Body of pancreas (tissue), 4 donors: ENCODE results near the gene CNNM4. TPM values are rescaled to one million over a fixed set of nuclear protein-coding genes. Genes with fewer than 3 reads are reported as not detected.

Experiments
- ATAC-seq: fragments of 150-250 bp; one replicate; pipeline ENCODE4 v1.9.1; 2016
- DNase-seq, 4 donors: peaks; one replicate each; pipeline ENCODE4 v3.0.0-alpha.2; 2019
- H3K27ac ChIP-seq, 4 donors: fragments of 200-600 bp; sonication (generic); 1 replicate in 3 of 4; 2 replicates in 1 of 4; pipeline versions ENCODE4 v1.5.1 to v1.6.1; 2016 to 2019; ENCODE audit warnings: mild to moderate bottlenecking in 1 of 4, mixed read lengths in 1 of 4, moderate library complexity in 1 of 4
- H3K27me3 ChIP-seq, 2 donors: fragments of 200-600 bp; sonication (generic); one replicate each; pipeline ENCODE4 v1.6.0; 2016; ENCODE audit warnings: mild to moderate bottlenecking in 1 of 2
- H3K36me3 ChIP-seq, 2 donors: fragments of 200-600 bp; sonication (generic); replicated peaks in 1 of 2; 2 replicates each; pipeline ENCODE4 v1.5.1; 2016; ENCODE audit warnings: low read depth in 2 of 2; ENCODE audit not compliant: insufficient read depth in 1 of 2
- H3K4me1 ChIP-seq: fragments of 200-600 bp; sonication (generic); one replicate; pipeline ENCODE4 v1.6.0; 2016
- H3K4me3 ChIP-seq, 2 donors: fragments of 200-600 bp; sonication (generic); 1 replicate in 1 of 2; 2 replicates in 1 of 2; pipeline ENCODE4 v1.5.1; 2016 to 2019
- H3K9me3 ChIP-seq, 3 donors: fragments of 200-600 bp; sonication (generic); 1 replicate in 2 of 3; 2 replicates in 1 of 3; pipeline ENCODE4 v1.5.1; 2016
- CTCF ChIP-seq, 7 experiments: fragments of 450-650 bp in 4 of 7; fragments of 200-600 bp in 3 of 7; sonication (generic) in 3 of 7; IDR thresholded peaks; one replicate each; pipeline ENCODE4 v1.5.1; 2016 to 2019; ENCODE audit warnings: antibody characterized with exemption in 7 of 7
- POLR2A ChIP-seq, 3 donors: fragments of 450-650 bp; IDR thresholded peaks; one replicate each; pipeline ENCODE4 v1.6.1; 2016; ENCODE audit warnings: antibody characterized with exemption in 3 of 3, mild to moderate bottlenecking in 2 of 3
- WGBS, 2 donors: methylation state at CpG; one replicate each; pipeline ENCODE4 v1.1.5; 2017; 5-methylcytosine and 5-hydroxymethylcytosine counted together
- intact Hi-C: fragments of 100-400 bp; cut with DNase I; formaldehyde crosslinking; loops from one replicate; pipeline ENCODE4 v1.15.1; 2023
- total RNA-seq, 2 donors: library from RNA; depleted of rRNA; stranded (reverse); fragments of >200 nt; gene quantifications; one replicate each; pipeline ENCODE4 v1.1.0, GENCODE V29; 2016

The CNNM4 gene
- total RNA-seq, 2 donors from 2014 or later = 4.3 to 7.8 TPM

DNA sequence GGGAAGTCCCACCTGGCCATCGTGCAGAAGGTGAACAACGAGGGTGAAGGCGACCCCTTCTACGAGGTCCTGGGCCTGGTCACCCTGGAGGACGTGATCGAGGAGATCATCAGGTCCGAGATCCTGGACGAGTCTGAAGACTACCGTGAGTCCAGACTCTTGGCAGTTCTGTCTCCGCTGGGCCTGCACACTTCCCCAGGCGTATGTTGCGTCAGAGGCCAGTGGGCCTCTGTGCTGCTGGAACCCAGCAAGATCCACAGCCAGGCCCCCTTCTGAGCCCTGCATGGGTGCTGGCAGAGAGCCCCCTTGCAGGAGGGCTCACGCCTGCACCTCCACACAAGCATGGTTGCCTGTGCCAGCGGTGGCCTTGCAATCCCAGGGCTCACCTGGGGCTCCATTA lies 64.4 kb downstream of the CNNM4 start:
- intact Hi-C loops = no loop called here
- Histone ChIP-seq H3K27me3 (no peaks in the 10 kb centered on the region), H3K9me3 (no peaks in the 10 kb centered on the region), H3K27ac (no peak overlapping the region), H3K4me3 (no peak overlapping the region), H3K4me1 (peaks cover 50% of the 10 kb centered on the region), H3K36me3 (peaks cover 13 to 23% of the 10 kb centered on the region in 2 donors)
- ATAC-seq (no peak), DNase-seq (no peak)
- TF ChIP-seq CTCF (IDR thresholded peaks at IDR 0.05) = no peak
- no peak for TF ChIP-seq POLR2A (IDR thresholded peaks at IDR 0.05)
- 89 to 91% methylated on average over 12 to 14 of the region's 14 CpGs for WGBS, 2 donors

DNA sequence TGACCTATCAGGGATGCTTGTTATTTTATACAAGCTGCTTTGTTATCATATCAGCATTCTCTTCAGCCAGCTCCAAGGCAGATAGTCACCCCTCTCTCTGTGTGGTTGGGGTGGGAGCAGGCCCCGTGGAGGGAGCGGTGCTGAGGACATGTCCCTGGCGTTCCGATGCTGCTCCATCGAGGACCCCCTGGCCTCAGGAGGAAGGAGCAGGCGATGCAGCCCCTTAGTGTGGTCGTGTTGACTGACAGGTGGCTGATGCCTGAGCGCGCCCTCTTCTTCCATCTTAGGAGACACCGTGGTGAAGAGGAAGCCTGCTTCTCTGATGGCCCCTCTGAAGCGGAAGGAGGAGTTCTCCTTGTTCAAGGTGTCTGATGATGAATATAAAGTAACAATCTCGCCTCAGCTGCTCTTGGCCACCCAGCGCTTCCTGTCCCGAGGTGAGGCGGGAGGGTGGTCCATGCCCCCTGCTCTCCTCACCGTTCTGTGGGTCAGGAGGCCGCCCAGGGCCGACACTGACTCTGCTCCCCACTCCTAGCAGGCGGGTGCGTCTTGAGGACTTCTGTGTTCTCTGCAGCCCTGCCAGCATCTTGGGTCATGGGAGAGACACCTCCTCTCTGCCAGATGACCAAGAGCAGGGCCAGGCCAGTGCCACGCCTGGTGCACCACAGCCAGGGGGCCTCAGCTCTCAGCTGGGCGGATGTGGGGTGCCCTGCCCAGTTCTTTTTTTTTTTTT lies 66.0 kb downstream of the CNNM4 start:
- TF ChIP-seq CTCF (IDR thresholded peaks at IDR 0.05) = no peak
- TF ChIP-seq POLR2A (IDR thresholded peaks at IDR 0.05) = no peak
- Histone ChIP-seq H3K27me3 (no peaks in the 10 kb centered on the region), H3K9me3 (no peaks in the 10 kb centered on the region), H3K36me3 (peaks cover 13 to 25% of the 10 kb centered on the region in 2 donors), H3K27ac (no peak overlapping the region), H3K4me3 (no peak overlapping the region), H3K4me1 (peaks cover 43% of the 10 kb centered on the region)
- 88% methylated on average over 15 to 22 of the region's 22 CpGs for WGBS, 2 donors
- ATAC-seq (no peak), DNase-seq (no peak)
- intact Hi-C loops = no loop called here

DNA sequence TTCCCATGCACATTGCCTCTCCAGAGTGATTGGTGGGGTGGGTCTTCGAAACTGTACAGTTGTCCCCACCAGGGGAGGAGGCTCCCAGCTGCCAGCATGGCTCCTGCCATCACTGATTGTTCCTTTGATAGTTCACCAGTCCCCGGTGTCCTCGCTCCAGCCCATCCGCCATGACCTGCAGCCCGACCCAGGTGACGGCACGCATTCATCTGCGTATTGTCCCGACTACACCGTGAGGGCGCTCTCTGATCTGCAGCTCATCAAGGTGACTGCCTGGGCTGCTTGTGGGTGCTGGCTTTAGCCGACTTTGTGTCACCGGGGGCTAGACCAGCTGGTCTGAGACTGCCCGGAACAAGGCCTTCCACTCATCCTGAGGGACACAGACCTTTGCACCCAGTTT lies 67.7 kb downstream of the CNNM4 start:
- no peak for TF ChIP-seq CTCF (IDR thresholded peaks at IDR 0.05)
- TF ChIP-seq POLR2A (IDR thresholded peaks at IDR 0.05) = no peak
- intact Hi-C loops = no loop called here
- H3K36me3 ChIP-seq = peaks cover 13 to 25% of the 10 kb centered on the region in 2 donors
- ATAC-seq (no peak), DNase-seq (no peak)
- H3K27ac ChIP-seq = no peak overlapping the region
- no peak overlapping the region for H3K4me3 ChIP-seq
- peaks cover 43% of the 10 kb centered on the region for H3K4me1 ChIP-seq
- 93 to 99% methylated on average over 14 of the region's 14 CpGs for WGBS, 2 donors
- no peaks in the 10 kb centered on the region for H3K27me3 ChIP-seq
- H3K9me3 ChIP-seq = no peaks in the 10 kb centered on the region

GRCh38 chr2:96828874-96829273 lies 68.2 kb downstream of the CNNM4 start:
- DNase-seq = no peak
- peaks cover 43% of the 10 kb centered on the region for H3K4me1 ChIP-seq
- no peak for TF ChIP-seq POLR2A (IDR thresholded peaks at IDR 0.05)
- TF ChIP-seq CTCF (IDR thresholded peaks at IDR 0.05) = no peak
- H3K27me3 ChIP-seq = no peaks in the 10 kb centered on the region
- WGBS, 2 donors = 92 to 95% methylated on average over 11 to 13 of the region's 13 CpGs
- intact Hi-C loops = no loop called here
- no peak for ATAC-seq
- H3K9me3 ChIP-seq = no peaks in the 10 kb centered on the region
- H3K36me3 ChIP-seq = peaks cover 13 to 25% of the 10 kb centered on the region in 2 donors
- H3K4me3 ChIP-seq = no peak overlapping the region
- H3K27ac ChIP-seq = no peak overlapping the region

DNA sequence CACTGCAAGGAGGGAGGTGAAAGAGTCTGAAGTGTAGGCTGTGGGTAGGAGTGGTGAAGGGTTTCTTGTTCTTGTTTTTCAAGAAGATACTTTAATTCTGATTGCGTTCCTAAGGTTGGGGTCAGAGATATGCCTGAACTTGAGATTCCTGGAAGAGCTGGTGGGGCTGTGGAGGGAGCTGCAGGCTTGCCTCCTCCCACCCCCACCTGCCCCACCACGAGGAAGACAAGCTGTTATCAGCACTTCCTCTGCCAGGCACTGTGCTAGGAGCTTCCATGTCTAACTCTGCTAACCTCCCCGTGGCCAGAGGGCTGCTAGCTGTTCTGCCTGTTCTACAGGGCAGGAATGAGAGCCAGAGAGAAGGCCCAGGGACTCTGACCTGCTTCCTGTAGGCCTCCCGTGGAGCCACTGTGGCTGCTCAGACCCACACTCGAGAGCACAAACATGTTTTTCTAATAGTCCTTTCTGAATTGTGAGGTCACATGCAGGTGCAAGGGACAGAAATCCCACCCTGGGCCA lies 69.4 kb downstream of the CNNM4 start:
- ATAC-seq (no peak), DNase-seq (no peak)
- Histone ChIP-seq H3K4me1 (peaks cover 33% of the 10 kb centered on the region), H3K4me3 (no peak overlapping the region), H3K27ac (peak overlapping the region in 2 of 4 donors; percentile 36 to 87), H3K27me3 (no peaks in the 10 kb centered on the region), H3K9me3 (no peaks in the 10 kb centered on the region), H3K36me3 (peaks cover 13 to 25% of the 10 kb centered on the region in 2 donors)
- 67 to 74% methylated on average over 4 to 5 of the region's 5 CpGs for WGBS, 2 donors
- no peak for TF ChIP-seq POLR2A (IDR thresholded peaks at IDR 0.05)
- no peak for TF ChIP-seq CTCF (IDR thresholded peaks at IDR 0.05)
- intact Hi-C loops = no loop called here
